Measurements from ENCODE around the gene TMED10.

TMED10 gene

GRCh38 chr14:75168586-75169335, 7.7 kb downstream of the TMED10 start:
- H3K9me3 ChIP-seq, result no peaks in the 10 kb centered on the region
- H3K36me3 ChIP-seq, result no peaks in the 10 kb centered on the region
- H3K27me3 ChIP-seq, result no peaks in the 10 kb centered on the region
- H3K4me1 ChIP-seq (ENCODE audit: control insufficient read depth in 1 of 2, insufficient read depth in 1 of 2, low read depth in 1 of 2, low read length in 1 of 2), result peaks cover 21 to 27% of the 10 kb centered on the region in 2 experiments
- no peak for TF ChIP-seq CTCF (IDR thresholded peaks at IDR 0.05)
- H3K27ac ChIP-seq, result no peak overlapping the region
- H3K4me3 ChIP-seq (ENCODE audit: low read depth in 1 of 2, low read length in 1 of 2), result no peak overlapping the region

GRCh38 chr14:75167325-75167724, 9.1 kb downstream of the TMED10 start:
- Histone ChIP-seq H3K4me3 (ENCODE audit: low read depth in 1 of 2, low read length in 1 of 2) (no peak overlapping the region), H3K27me3 (no peaks in the 10 kb centered on the region), H3K4me1 (ENCODE audit: control insufficient read depth in 1 of 2, insufficient read depth in 1 of 2, low read depth in 1 of 2, low read length in 1 of 2) (peaks cover 15 to 23% of the 10 kb centered on the region in 2 experiments), H3K36me3 (no peaks in the 10 kb centered on the region), H3K9me3 (no peaks in the 10 kb centered on the region), H3K27ac (peak overlapping the region; percentile 54)
- no peak for TF ChIP-seq CTCF (IDR thresholded peaks at IDR 0.05)

- no peak overlapping the region for H3K4me3 ChIP-seq (ENCODE audit: low read depth in 1 of 2, low read length in 1 of 2)
- no peaks in the 10 kb centered on the region for H3K27me3 ChIP-seq
- H3K9me3 ChIP-seq, result no peaks in the 10 kb centered on the region
- TF ChIP-seq CTCF (IDR thresholded peaks at IDR 0.05), result no peak
- H3K27ac ChIP-seq, result no peak overlapping the region
- H3K4me1 ChIP-seq (ENCODE audit: control insufficient read depth in 1 of 2, insufficient read depth in 1 of 2, low read depth in 1 of 2, low read length in 1 of 2), result peaks cover 14 to 21% of the 10 kb centered on the region in 2 experiments
- H3K36me3 ChIP-seq, result no peaks in the 10 kb centered on the region
These were observed 10.6 kb downstream of the TMED10 start for GRCh38 chr14:75165586-75166391.

GRCh38 chr14:75164809-75165208, 11.6 kb downstream of the TMED10 start:
- Histone ChIP-seq H3K27me3 (no peaks in the 10 kb centered on the region), H3K36me3 (no peaks in the 10 kb centered on the region), H3K4me1 (ENCODE audit: control insufficient read depth in 1 of 2, insufficient read depth in 1 of 2, low read depth in 1 of 2, low read length in 1 of 2) (peaks cover 8 to 12% of the 10 kb centered on the region in 2 experiments), H3K9me3 (no peaks in the 10 kb centered on the region), H3K4me3 (ENCODE audit: low read depth in 1 of 2, low read length in 1 of 2) (no peak overlapping the region), H3K27ac (no peak overlapping the region)
- TF ChIP-seq CTCF (IDR thresholded peaks at IDR 0.05), result no peak

- Histone ChIP-seq H3K9me3 (no peaks in the 10 kb centered on the region), H3K4me3 (ENCODE audit: low read depth in 1 of 2, low read length in 1 of 2) (no peak overlapping the region), H3K27me3 (no peaks in the 10 kb centered on the region), H3K36me3 (no peaks in the 10 kb centered on the region), H3K27ac (no peak overlapping the region), H3K4me1 (ENCODE audit: control insufficient read depth in 1 of 2, insufficient read depth in 1 of 2, low read depth in 1 of 2, low read length in 1 of 2) (peaks cover 10 to 13% of the 10 kb centered on the region in 2 experiments)
- TF ChIP-seq CTCF (IDR thresholded peaks at IDR 0.05), result no peak
These were observed 12.7 kb downstream of the TMED10 start for GRCh38 chr14:75163677-75164076.
